ENCODE measurements around the gene HOXC12. TPM values are rescaled to one million over a fixed set of nuclear protein-coding genes. Genes with fewer than 3 reads are reported as not detected.

HOXC12 gene
- total and polyA plus RNA-seq, 11 donors = not detected

GRCh38 chr12:53952335-53952694 lies 2.4 kb upstream of the HOXC12 start:
- ATAC-seq = no peak
- intact Hi-C loops (cut with DNase I) = no loop called here
- Histone ChIP-seq H3K27me3 (peaks cover 75 to 100% (median 99%) of the 10 kb centered on the region in 9 donors), H3K27ac (no peak overlapping the region), H3K4me1 (peaks cover 0 to 18% (median 5%) of the 10 kb centered on the region in 12 donors), H3K9me3 (no peaks in the 10 kb centered on the region), H3K4me3 (no peak overlapping the region), H3K36me3 (no peaks in the 10 kb centered on the region)
- 6 to 17% (median 7%) methylated on average over 12 to 13 of the region's 13 CpGs for WGBS, 4 donors
- DNase-seq = no peak
- TF ChIP-seq CTCF (IDR thresholded peaks at IDR 0.05) (no peak), POLR2A (IDR thresholded peaks at IDR 0.05) (no peak)

- Histone ChIP-seq H3K4me3 (no peak overlapping the region), H3K27me3 (peaks cover 80 to 100% (median 99%) of the 10 kb centered on the region in 9 donors), H3K36me3 (no peaks in the 10 kb centered on the region), H3K9me3 (no peaks in the 10 kb centered on the region), H3K27ac (no peak overlapping the region), H3K4me1 (peaks cover 0 to 18% (median 5%) of the 10 kb centered on the region in 12 donors)
- ATAC-seq = no peak
- TF ChIP-seq CTCF (IDR thresholded peaks at IDR 0.05) (no peak), POLR2A (IDR thresholded peaks at IDR 0.05) (no peak)
- WGBS, 4 donors = 4 to 9% (median 6%) methylated on average over 34 to 38 of the region's 38 CpGs
- no peak for DNase-seq
- intact Hi-C loops (cut with DNase I) = no loop called here
Observed at GRCh38 chr12:53952871-53953734, 1.6 kb upstream of the HOXC12 start.

- ATAC-seq (no peak), DNase-seq (no peak)
- peaks cover 0 to 18% (median 5%) of the 10 kb centered on the region in 12 donors for H3K4me1 ChIP-seq
- no peaks in the 10 kb centered on the region for H3K36me3 ChIP-seq
- H3K27me3 ChIP-seq = peaks cover 81 to 100% (median 100%) of the 10 kb centered on the region in 9 donors
- H3K27ac ChIP-seq = no peak overlapping the region
- WGBS, 4 donors = 5 to 9% (median 7%) methylated on average over 19 of the region's 19 CpGs
- no peaks in the 10 kb centered on the region for H3K9me3 ChIP-seq
- TF ChIP-seq CTCF (IDR thresholded peaks at IDR 0.05) (no peak), POLR2A (IDR thresholded peaks at IDR 0.05) (no peak)
- intact Hi-C loops (cut with DNase I) = no loop called here
- H3K4me3 ChIP-seq = no peak overlapping the region
Observed at GRCh38 chr12:53953831-53954693, 641 bp upstream of the HOXC12 start.
